HG03139 (cell line): ENCODE measurements around the gene GBGT1.

Experiments
- ATAC-seq: cut with Tn5 transposase; IDR thresholded peaks from one replicate; pipeline ENCODE4 v1.9.1; 2021; ENCODE audit not compliant: unreplicated experiment

Gene GBGT1

DNA sequence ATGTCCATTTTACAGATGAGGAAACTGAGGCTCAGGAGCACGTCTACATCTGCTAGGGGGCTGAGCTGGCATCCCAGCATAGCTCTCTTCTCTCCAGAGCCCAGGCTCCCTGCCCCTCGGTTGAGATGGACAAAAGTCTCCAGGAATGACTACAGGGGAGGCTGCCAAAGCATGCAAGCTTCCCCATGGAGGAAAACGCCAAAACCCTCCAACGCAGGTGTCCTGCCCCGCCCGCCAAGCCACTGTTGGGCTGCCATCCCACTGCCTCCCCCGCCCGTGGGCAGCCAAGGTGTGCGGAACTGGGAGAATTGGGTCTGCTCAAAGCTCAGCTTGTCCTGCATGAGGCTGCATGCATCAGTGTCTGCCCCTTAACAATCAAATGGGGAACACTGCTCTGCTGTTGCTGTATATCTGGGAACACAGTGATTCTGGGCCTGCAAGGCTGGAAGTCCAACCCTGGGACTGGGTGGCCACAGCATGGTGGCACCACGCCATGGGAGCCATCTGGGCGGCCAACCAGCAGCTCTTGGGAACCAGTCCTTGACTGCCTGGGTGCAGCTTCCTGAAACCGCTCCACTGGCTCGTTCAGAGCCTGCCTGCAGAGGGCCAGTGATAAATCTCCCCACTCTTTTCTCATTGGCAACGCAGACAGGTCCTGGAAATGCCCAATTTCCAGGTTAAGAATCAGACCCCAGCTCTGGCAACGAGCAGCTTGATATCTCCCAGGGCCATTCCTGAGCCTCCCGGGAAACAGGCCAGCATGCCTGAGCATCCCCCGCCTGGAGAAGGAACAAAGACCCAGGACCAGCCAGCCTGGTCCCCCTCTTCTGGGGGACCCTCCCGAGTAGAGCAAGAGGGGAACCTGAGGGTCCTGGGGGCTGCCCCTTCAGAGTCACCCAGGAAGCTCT lies 46.2 kb downstream of the GBGT1 start:
- ATAC-seq = no peak

- no peak for ATAC-seq
Observed at GRCh38 chr9:133116346-133117231, 47.1 kb downstream of the GBGT1 start.

DNA sequence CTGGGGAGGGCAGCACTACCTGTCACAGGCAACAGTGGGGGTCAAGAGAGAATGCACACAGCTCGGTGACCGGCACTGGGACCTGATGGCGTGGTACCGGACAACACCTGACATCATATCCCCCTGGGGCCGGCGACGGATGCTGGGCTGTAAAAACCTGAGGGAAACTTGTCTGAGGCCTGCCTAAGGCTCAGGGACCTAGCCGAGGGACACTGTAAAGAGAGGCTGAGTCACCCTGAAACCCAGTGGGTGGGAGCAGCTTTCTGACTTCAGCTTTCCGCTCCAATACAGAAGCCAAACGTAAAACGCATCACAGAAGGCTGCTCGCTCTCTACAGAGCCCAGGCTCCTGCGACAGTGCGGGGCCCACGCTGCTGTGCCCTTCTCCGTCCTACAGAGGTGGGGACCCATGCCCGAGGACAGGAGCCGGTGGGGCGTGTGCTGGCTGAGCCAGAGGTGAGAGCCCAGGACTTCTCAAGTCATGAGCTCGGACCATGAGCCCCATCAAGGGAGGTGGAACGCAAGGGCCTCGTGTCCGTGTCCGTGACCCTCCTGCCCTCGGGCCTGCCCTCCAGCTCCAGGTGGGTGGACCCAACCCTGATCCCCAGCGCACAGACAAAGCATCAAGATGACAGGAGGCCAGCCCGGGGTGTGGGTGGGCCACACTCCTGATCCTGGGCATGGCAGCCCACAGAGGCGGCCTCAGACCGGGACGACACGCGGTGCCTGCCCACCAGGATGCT lies 47.9 kb downstream of the GBGT1 start:
- ATAC-seq = peak; percentile 42

DNA sequence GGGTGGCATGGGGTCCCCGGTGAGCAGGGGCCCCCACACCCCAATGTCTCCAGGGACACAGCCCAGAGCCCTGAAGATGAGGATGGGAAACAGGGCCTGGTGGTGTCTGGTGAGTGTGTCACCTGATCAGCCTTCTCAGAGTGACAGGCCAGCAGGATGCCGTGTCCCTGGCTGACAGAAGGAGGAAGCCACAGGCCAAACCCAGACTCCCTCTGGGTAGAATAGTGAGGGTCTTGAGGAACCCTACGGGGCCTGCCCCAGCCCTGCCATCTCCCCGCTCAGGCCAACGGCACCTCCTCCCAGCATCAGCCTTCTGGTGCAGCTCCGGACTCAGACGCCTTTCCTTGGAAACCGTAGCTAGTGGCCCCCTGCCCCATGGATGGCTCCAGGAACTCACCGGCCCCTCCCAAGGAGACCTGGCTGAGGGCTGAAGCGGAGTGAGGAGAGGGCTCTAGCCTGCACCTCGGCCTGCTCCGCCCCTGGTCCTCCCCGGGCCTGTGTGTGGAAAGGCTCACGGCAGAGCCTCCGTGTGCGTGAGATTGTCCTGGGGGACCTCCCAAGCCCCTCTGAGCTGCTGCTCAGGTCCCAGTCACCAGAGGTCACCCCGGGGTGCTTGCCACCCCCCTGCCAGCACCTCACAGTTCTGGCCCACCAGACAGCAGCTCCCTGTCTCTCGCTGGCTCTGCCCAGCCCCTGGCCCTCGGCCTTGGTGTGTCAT lies 48.7 kb downstream of the GBGT1 start:
- no peak for ATAC-seq

- ATAC-seq = no peak
Observed at GRCh38 chr9:133113949-133114885, 49.5 kb downstream of the GBGT1 start.

GRCh38 chr9:133113163-133113948 lies 50.4 kb downstream of the GBGT1 start:
- no peak for ATAC-seq

DNA sequence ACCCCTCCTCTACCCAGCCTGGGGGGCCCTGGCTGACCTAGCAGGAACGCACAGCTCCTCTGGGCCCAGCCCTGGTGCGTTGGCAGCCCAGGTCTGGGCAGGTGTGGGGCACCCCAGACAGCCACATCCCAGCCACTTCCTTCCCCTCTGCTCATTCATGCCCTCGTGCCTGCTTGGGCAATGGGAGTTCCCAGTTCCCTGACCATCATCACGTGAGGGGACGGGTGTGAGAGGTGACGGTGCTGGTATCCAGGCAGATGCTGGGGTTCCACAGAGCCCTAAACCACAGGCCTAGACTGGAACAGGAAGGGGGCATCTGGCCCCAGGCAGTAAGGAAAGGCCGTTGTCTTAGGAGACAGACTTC lies 51.1 kb downstream of the GBGT1 start:
- no peak for ATAC-seq

- ATAC-seq = no peak
Observed at GRCh38 chr9:133111808-133112662, 51.7 kb downstream of the GBGT1 start.

DNA sequence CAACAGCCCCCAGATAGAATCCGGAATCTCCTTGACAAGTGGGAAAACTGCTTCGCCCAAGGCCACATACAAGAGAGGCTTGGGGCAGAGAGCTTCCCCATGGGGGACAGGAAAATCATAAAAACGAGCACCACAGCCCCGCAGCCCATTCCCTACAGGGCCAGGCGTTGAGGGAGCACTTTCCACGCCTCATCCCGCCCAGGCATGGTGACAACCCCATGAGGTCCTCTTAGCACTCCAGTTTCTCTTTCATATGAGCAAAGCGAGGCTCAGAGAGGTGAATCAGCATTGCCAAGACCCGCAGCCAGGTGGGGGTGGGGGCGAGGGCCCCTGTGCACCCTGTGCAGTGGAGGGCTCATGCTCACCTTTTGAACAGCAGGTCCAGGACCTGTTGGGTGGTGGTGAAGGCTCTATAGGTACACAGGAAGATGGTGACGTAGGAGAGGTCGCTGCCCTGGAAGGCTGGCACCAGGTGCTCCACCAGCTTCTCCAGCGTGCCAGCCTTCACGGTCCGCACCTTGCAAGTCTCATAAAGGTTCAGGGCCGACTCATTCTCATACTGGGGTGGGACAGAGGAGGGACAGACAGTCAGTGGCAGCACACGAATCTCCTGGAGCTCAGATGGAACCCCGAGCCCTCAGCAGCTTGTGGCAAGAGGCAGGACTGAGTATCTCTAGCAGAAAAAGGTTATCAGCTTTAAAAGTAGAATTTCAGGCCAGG lies 53.6 kb downstream of the GBGT1 start:
- no peak for ATAC-seq

GRCh38 chr9:133108794-133109641 lies 54.7 kb downstream of the GBGT1 start:
- no peak for ATAC-seq

- no peak for ATAC-seq
Observed at GRCh38 chr9:133107961-133108793, 55.5 kb downstream of the GBGT1 start.

DNA sequence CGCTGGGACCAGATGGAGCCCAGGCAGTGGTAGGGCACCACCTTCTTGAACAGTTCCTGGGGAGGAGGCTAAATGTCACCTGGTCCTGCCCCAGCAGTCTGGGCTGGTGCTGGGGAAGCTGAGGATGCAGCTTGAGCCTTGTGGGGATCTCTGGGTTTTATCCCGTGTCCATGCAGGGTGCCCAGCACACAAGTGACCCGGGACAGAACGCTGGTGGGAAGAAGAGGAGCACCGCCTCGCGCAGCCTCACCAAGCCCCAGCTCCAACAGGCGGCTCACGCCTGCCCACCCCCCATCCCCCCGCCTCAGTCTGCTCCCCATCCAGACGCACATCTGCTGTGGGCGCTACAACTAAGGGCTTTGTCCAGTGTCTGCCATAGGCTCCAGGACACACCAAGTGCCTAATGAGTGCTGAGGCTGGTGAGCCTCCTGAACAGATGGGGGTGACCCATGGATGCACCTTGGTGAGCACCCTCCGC lies 56.4 kb downstream of the GBGT1 start:
- no peak for ATAC-seq

- ATAC-seq = no peak
Observed at GRCh38 chr9:133106511-133107244, 57.0 kb downstream of the GBGT1 start.

- ATAC-seq = no peak
Observed at GRCh38 chr9:133105461-133105770, 58.3 kb downstream of the GBGT1 start.
